BLaER1 treated with 17β-estradiol and CSF1 and Interleukin-3, amounts not matched to agents 10 nM and 100 nM (cell line): ENCODE data around the gene ARL14EPL.
"Not testable (repeated sequence)": the region's sequence is repeated elsewhere in the genome, so short reads cannot be mapped to it uniquely, and the experiment has no call there.

Source experiments
- H3K27ac ChIP-seq, 11 experiments: shearing (Covaris generic); formaldehyde crosslinking; 2 replicates each; pipeline ENCODE4 v1.8.1; 2022
- H3K27me3 ChIP-seq, 11 experiments: shearing (Covaris generic); formaldehyde crosslinking; 2 replicates each; pipeline ENCODE4 v1.8.1; 2022
- H3K36me3 ChIP-seq, 11 experiments: shearing (Covaris generic); formaldehyde crosslinking; 2 replicates each; pipeline ENCODE4 v1.8.1; 2022
- H3K4me1 ChIP-seq, 10 experiments: shearing (Covaris generic); formaldehyde crosslinking; 2 replicates each; pipeline ENCODE4 v1.8.1; 2022
- H3K4me2 ChIP-seq, 11 experiments: shearing (Covaris generic); formaldehyde crosslinking; 2 replicates each; pipeline ENCODE4 v1.8.1; 2022
- H3K4me3 ChIP-seq, 10 experiments: shearing (Covaris generic); formaldehyde crosslinking; 2 replicates each; pipeline ENCODE4 v1.8.1; 2022
- H3K9ac ChIP-seq, 11 experiments: shearing (Covaris generic); formaldehyde crosslinking; 2 replicates each; pipeline ENCODE4 v1.8.1; 2022
- H3K9me3 ChIP-seq, 11 experiments: shearing (Covaris generic); formaldehyde crosslinking; replicated peaks in 1 of 11; 2 replicates each; pipeline ENCODE4 v1.8.1; 2022
- H4K20me1 ChIP-seq, 11 experiments: shearing (Covaris generic); formaldehyde crosslinking; 2 replicates each; pipeline ENCODE4 v1.8.1; 2022
- Cebpa-rat ChIP-seq, 11 experiments: shearing (Covaris generic); IDR thresholded peaks; 2 replicates each; pipeline ENCODE4 v1.8.1; 2022

The ARL14EPL gene

GRCh38 chr5:116098998-116099397, 66.7 kb downstream of the ARL14EPL start:
- H3K36me3 ChIP-seq = peaks cover 43 to 85% (median 70%) of the 10 kb centered on the region in 11 experiments
- TF ChIP-seq Cebpa-rat (IDR thresholded peaks at IDR 0.05) = no peak

GRCh38 chr5:116104941-116105340, 72.7 kb downstream of the ARL14EPL start:
- H3K9me3 ChIP-seq = peaks cover 8 to 40% (median 25%) of the 10 kb centered on the region in 11 experiments; a peak in 20 of 22 replicates
- not testable (repeated sequence) for H3K4me3 ChIP-seq, H4K20me1 ChIP-seq, H3K4me1 ChIP-seq, H3K9ac ChIP-seq, H3K27me3 ChIP-seq, H3K27ac ChIP-seq, H3K4me2 ChIP-seq
- H3K36me3 ChIP-seq = peaks cover 23 to 76% (median 45%) of the 10 kb centered on the region in 11 experiments

More at GRCh38 chr5:116098998-116099397, 66.7 kb downstream of the ARL14EPL start:
- Histone ChIP-seq H3K4me1 (0 out of 20 replicates have a peak, but pooled peaks cover 0 to 2% (median 0%) of the 10 kb centered on the region in 10 experiments), H3K4me2 (no peak overlapping the region), H3K9ac (no peak overlapping the region), H3K27me3 (no peaks in the 10 kb centered on the region), H3K27ac (no peak overlapping the region), H3K4me3 (no peak overlapping the region), H4K20me1 (no peaks in the 10 kb centered on the region), H3K9me3 (peaks cover 0 to 8% (median 6%) of the 10 kb centered on the region in 11 experiments; a peak in 9 of 22 replicates)
